Aorta (tissue), 5 donors: ENCODE measurements around the gene MICU1. TPM values are rescaled to one million over a fixed set of nuclear protein-coding genes. Genes with fewer than 3 reads are reported as not detected.
A peak's percentile ranks its signal among the peaks of the same experiment; 100 is the strongest.

Experiments used
- ATAC-seq: fragments of 200-7000 bp; cut with Tn5 transposase; one replicate; pipeline ENCODE4 v1.9.1; 2022; ENCODE audit warnings: moderate library complexity; ENCODE audit not compliant: low FRiP score
- DNase-seq, 2 donors: peaks; one replicate each; pipeline ENCODE4 v3.0.0-alpha.2; 2020
- H3K27ac ChIP-seq, 2 donors: one replicate each; pipeline ENCODE4 v1.5.1; 2013; ENCODE audit warnings: low read length in 2 of 2, mild to moderate bottlenecking in 2 of 2, moderate library complexity in 2 of 2, control low read depth in 1 of 2, inconsistent platforms in 1 of 2, low read depth in 1 of 2
- H3K27me3 ChIP-seq, 2 donors: one replicate each; pipeline ENCODE4 v1.6.1; 2013; ENCODE audit warnings: control low read depth in 1 of 2, low read length in 1 of 2, mild to moderate bottlenecking in 1 of 2, moderate library complexity in 1 of 2; ENCODE audit not compliant: insufficient read depth in 2 of 2, control insufficient read depth in 1 of 2
- H3K36me3 ChIP-seq, 2 donors: one replicate each; pipeline ENCODE4 v1.6.1; 2013; ENCODE audit warnings: control low read depth in 1 of 2, low read length in 1 of 2, mild to moderate bottlenecking in 1 of 2; ENCODE audit not compliant: insufficient read depth in 2 of 2, control insufficient read depth in 1 of 2
- H3K4me1 ChIP-seq, 2 donors: one replicate each; pipeline ENCODE4 v1.6.1; 2013; ENCODE audit warnings: low read length in 2 of 2, control low read depth in 1 of 2, mild to moderate bottlenecking in 1 of 2, moderate library complexity in 1 of 2; ENCODE audit not compliant: insufficient read depth in 2 of 2, control insufficient read depth in 1 of 2
- H3K4me3 ChIP-seq, 2 donors: one replicate each; pipeline ENCODE4 v1.5.1; 2013; ENCODE audit warnings: low read length in 2 of 2, control low read depth in 1 of 2, mild to moderate bottlenecking in 1 of 2
- H3K9me3 ChIP-seq: one replicate; pipeline ENCODE4 v1.6.1; 2013; ENCODE audit warnings: mild to moderate bottlenecking, low read length; ENCODE audit not compliant: control insufficient read depth
- WGBS, 2 donors: extraction: QIAGEN DNeasy Blood & Tissue Kit; methylation state at CpG; one replicate each; pipeline ENCODE4 v1.1.7; 2013; 5-methylcytosine and 5-hydroxymethylcytosine counted together
- intact Hi-C, 2 donors: fragments of 100-400 bp; cut with DNase I; formaldehyde crosslinking; loops; one replicate each; pipeline versions ENCODE4 v1.14.2 to v1.15.0; 2022
- polyA plus RNA-seq, 2 donors: library from polyadenylated mRNA; stranded (reverse); fragments of 200-250 nt; gene quantifications; one replicate each; pipeline ENCODE4 v1.2.3, GENCODE V29; 2013
- total RNA-seq, 2 donors: library from RNA; stranded (reverse); fragmentation: NEBNext Ultra II Directional; extraction: Animal tissue kit (Norgen Biotek cat#: 25700); gene quantifications; one replicate each; pipeline ENCODE4 v1.2.1, GENCODE V29; 2021
- donor health status: healthy with polysubstance abuse.
- donor health status: Bipolar disorder and iron deficiency.
- donor health status: DM: no; HTN: no; CAD: no.
- donor health status: DM: no; HTN: no; CAD: no.
- donor health status: DM: yes; HTN: yes; CAD: no.

MICU1 gene
- total and polyA plus RNA-seq, 4 donors = 23.7 to 40.7 (median 37.5) TPM

GRCh38 chr10:72320676-72321247 lies 305.1 kb downstream of the MICU1 start:
- H3K27me3 ChIP-seq = no peaks in the 10 kb centered on the region
- H3K9me3 ChIP-seq = no peaks in the 10 kb centered on the region
- peaks cover 0 to 2% of the 10 kb centered on the region in 2 donors for H3K4me1 ChIP-seq
- peak; percentile 80 to 83 for DNase-seq
- H3K4me3 ChIP-seq = no peak overlapping the region
- intact Hi-C loops = no loop called here
- WGBS, 2 donors = 65 to 70% methylated on average over 12 of the region's 12 CpGs
- peak; percentile 69 for ATAC-seq
- H3K27ac ChIP-seq = peak overlapping the region in 1 of 2 donors; percentile 26
- no peaks in the 10 kb centered on the region for H3K36me3 ChIP-seq

- DNase-seq = peak; percentile 97
- H3K4me3 ChIP-seq = peak overlapping the region in 1 of 2 donors; percentile 38
- H3K27me3 ChIP-seq = no peaks in the 10 kb centered on the region
- ATAC-seq = peak; percentile 91
- no peaks in the 10 kb centered on the region for H3K36me3 ChIP-seq
- peaks cover 0 to 4% of the 10 kb centered on the region in 2 donors for H3K4me1 ChIP-seq
- intact Hi-C loops = no loop called here
- no peak overlapping the region for H3K27ac ChIP-seq
- 2% methylated on average over 49 to 60 of the region's 60 CpGs for WGBS, 2 donors
- H3K9me3 ChIP-seq = no peaks in the 10 kb centered on the region
Measured at GRCh38 chr10:72319416-72320254, 306.2 kb downstream of the MICU1 start.

GRCh38 chr10:72318418-72319262 lies 307.2 kb downstream of the MICU1 start:
- Histone ChIP-seq H3K36me3 (no peaks in the 10 kb centered on the region), H3K4me1 (peaks cover 0 to 4% of the 10 kb centered on the region in 2 donors), H3K27me3 (no peaks in the 10 kb centered on the region), H3K4me3 (no peak overlapping the region), H3K27ac (no peak overlapping the region), H3K9me3 (no peaks in the 10 kb centered on the region)
- DNase-seq (no peak), ATAC-seq (no peak)
- WGBS, 2 donors = 84 to 88% methylated on average over 10 of the region's 10 CpGs
- intact Hi-C loops = no loop called here

Other genes starting within 250 kb of the MICU1 start
- gene MCU, start 66.1 kb upstream of the MICU1 start, total RNA-seq = 10 to 100 TPM; 31.5 to 45.6 TPM
- 10 to 100 TPM; 18.3 to 21.7 TPM for gene MCU, start 66.1 kb upstream of the MICU1 start, polyA plus RNA-seq